PC-3 (cell line): ENCODE data around the gene JOSD1. TPM values are rescaled to one million over a fixed set of nuclear protein-coding genes. Genes with fewer than 3 reads are reported as not detected.

ENCODE experiments used
- ATAC-seq: fragments of 200-7000 bp; cut with Tn5 transposase; 2 replicates; pipeline ENCODE4 v1.9.1; 2020; ENCODE audit warnings: mild to moderate bottlenecking, moderate library complexity
- BruUV-seq: library from RNA; stranded (reverse); fragments of 400-500 nt; replicated peaks from 2 replicates; lab custom pipeline; 2021; lab: Mats Ljungman, UMichigan
- CTCF ChIA-PET: fragments of 300-600 bp; sonication (Branson Sonifier 250); formaldehyde crosslinking; loops from one replicate; lab custom pipeline; 2022; ENCODE audit warnings: antibody characterized with exemption; lab: Charles Lee
- POLR2A ChIA-PET: fragments of 300-600 bp; sonication (Branson Sonifier 250); formaldehyde crosslinking; loops from one replicate; lab custom pipeline; 2022; ENCODE audit warnings: antibody characterized with exemption; ENCODE audit not compliant: unreplicated experiment; lab: Charles Lee
- DNase-seq: peaks from one replicate; pipeline ENCODE4 v3.0.0-alpha.2; 2015
- H2AFZ ChIP-seq: fragments of 300-600 bp; sonication (generic); 2 replicates; pipeline ENCODE4 v1.6.0; 2016; ENCODE audit warnings: antibody characterized with exemption, low read length
- H3F3A ChIP-seq: fragments of 300-600 bp; sonication (generic); one replicate; pipeline ENCODE4 v1.6.0; 2017; ENCODE audit warnings: antibody characterized with exemption, low read length, control low read depth, mild to moderate bottlenecking; ENCODE audit not compliant: unreplicated experiment
- H3K27ac ChIP-seq: fragments of 300-600 bp; sonication (generic); 2 replicates; pipeline ENCODE4 v1.5.1; 2016; ENCODE audit warnings: mild to moderate bottlenecking, low read length
- H3K27me3 ChIP-seq: fragments of 300-600 bp; sonication (generic); 2 replicates; pipeline ENCODE4 v1.6.1; 2016; ENCODE audit warnings: low read length, mixed read lengths
- H3K36me3 ChIP-seq: fragments of 300-600 bp; sonication (generic); 2 replicates; pipeline ENCODE4 v1.6.1; 2016; ENCODE audit warnings: low read depth, mixed run types, low read length, mixed read lengths
- H3K4me1 ChIP-seq: fragments of 300-600 bp; sonication (generic); 2 replicates; pipeline ENCODE4 v1.5.1; 2016; ENCODE audit warnings: low read length; ENCODE audit not compliant: insufficient read depth
- H3K4me2 ChIP-seq: fragments of 300-600 bp; sonication (generic); 2 replicates; pipeline ENCODE4 v1.6.0; 2016; ENCODE audit warnings: low read length
- H3K4me3 ChIP-seq: fragments of 300-600 bp; sonication (generic); 2 replicates; pipeline ENCODE4 v1.5.1; 2016; ENCODE audit warnings: mild to moderate bottlenecking, low read length, mixed read lengths
- H3K79me2 ChIP-seq: fragments of 300-600 bp; sonication (generic); 2 replicates; pipeline ENCODE4 v1.6.1; 2017; ENCODE audit warnings: low read length, mixed read lengths
- H3K9ac ChIP-seq: fragments of 300-600 bp; sonication (generic); 2 replicates; pipeline ENCODE4 v1.6.0; 2016; ENCODE audit warnings: mild to moderate bottlenecking, low read length
- H3K9me2 ChIP-seq: fragments of 300-600 bp; sonication (generic); replicated peaks from 2 replicates; pipeline ENCODE4 v1.6.1; 2016; ENCODE audit warnings: mixed run types, low read length, mixed read lengths
- H3K9me3 ChIP-seq: fragments of 300-600 bp; sonication (generic); 2 replicates; pipeline ENCODE4 v1.6.1; 2016; ENCODE audit warnings: low read length, mixed read lengths
- H4K20me1 ChIP-seq: fragments of 300-600 bp; sonication (generic); 2 replicates; pipeline ENCODE4 v1.6.1; 2016; ENCODE audit warnings: low read length, mixed read lengths
- EZH2 ChIP-seq: fragments of 300-600 bp; sonication (generic); IDR thresholded peaks from one replicate; pipeline ENCODE4 v1.6.1; 2017; ENCODE audit warnings: antibody characterized with exemption, mild to moderate bottlenecking, low read length; ENCODE audit not compliant: unreplicated experiment
- EZH2phosphoT487 ChIP-seq: fragments of 300-600 bp; sonication (generic); IDR thresholded peaks from 2 replicates; pipeline ENCODE4 v1.6.1; 2018; ENCODE audit warnings: mild to moderate bottlenecking, antibody characterized with exemption, low read length, borderline replicate concordance
- intact Hi-C: fragments of 100-400 bp; cut with micrococcal nuclease; formaldehyde crosslinking; loops from 2 replicates; pipeline ENCODE4 v1.9.0; 2023
- total RNA-seq: library from RNA; depleted of rRNA; stranded (reverse); fragments of >200 nt; gene quantifications from 2 replicates; pipeline ENCODE4 v1.2.3, GENCODE V29; 2014
- TF ChIP-seq, protein P1 (sequence below): fragments of 300-600 bp; sonication (generic); conservative IDR thresholded peaks from 2 replicates; pipeline ENCODE4 v1.5.1; 2017; ENCODE audit warnings: antibody characterized with exemption, low read depth, mild to moderate bottlenecking, low read length

The JOSD1 gene
- total RNA-seq, 1 experiment from 2014 or later: 40.3 TPM

DNA sequence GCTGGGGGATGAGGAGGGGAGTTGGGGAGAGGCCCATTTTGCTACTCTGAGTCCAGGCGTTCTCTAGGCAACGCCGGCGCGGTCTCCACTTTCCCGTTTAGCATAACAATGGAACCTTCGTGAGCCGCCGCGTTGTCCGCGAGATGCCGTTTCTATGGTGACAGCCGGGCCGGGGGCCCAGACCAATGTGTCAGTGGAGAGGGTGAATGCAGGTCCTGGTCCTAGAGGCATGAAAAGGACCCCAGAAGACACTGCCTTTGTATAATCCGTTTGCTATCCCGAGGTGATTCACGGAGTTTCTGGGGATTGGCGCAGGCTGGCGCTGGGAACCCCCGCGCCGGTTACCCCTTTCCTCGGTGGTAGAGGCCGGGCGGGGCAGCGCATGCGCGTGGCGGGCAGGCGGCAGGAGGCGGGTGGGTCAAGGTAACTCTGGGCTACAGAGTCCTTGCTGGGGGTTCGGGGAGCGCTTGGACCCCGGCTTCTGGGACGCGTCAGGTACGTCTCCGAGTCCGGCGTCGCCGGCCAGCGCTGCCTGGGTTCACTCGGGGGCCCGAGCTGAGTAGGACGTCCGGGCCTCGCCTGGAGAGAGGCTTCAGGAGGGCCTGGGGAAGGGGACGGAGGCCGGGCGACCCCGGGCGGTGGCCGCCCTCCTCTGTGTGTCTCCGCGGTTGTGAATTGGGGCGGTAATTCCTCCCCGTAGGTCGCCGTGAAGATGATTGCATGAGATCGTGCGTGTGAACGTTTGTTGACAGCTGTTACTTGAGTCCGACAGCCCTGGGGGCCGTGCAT lies 44.3 kb downstream of the JOSD1 start, which contains the start of the genes CBY1 and FAM227A:
TSS of gene CBY1 (plus strand) at position 383 of the 789 bp plus-strand sequence. CDS start 11,417 bp downstream, outside the sequence.
TSS of gene FAM227A (minus strand) at position 137 of the 789 bp plus-strand sequence. CDS start 6,224 bp downstream, outside the sequence.
- H3K4me1 ChIP-seq: 0 out of 2 replicates have a peak, but pooled peaks cover 3% of the 10 kb centered on the region
- peak within 1 kb of the TSS; percentile 97 for H3K4me3 ChIP-seq
- intact Hi-C loops: no loop called here
- POLR2A ChIA-PET: no interaction called here
- H3K27me3 ChIP-seq: no peaks in the 10 kb centered on the region
- peak within 1 kb of the TSS; percentile 90 for H3K27ac ChIP-seq
- ATAC-seq (peak; percentile 89), DNase-seq (peak; percentile 80)
- peak within 1 kb of the TSS; percentile 98 for H3K9ac ChIP-seq
- peak within 1 kb of the TSS; percentile 86 for H3K4me2 ChIP-seq
- H3K9me2 ChIP-seq: no peaks in the 10 kb centered on the region
- peaks cover 12% of the 10 kb centered on the region for H3K79me2 ChIP-seq
- H3F3A ChIP-seq: no peaks in the 10 kb centered on the region
- TF ChIP-seq, protein P1, sequence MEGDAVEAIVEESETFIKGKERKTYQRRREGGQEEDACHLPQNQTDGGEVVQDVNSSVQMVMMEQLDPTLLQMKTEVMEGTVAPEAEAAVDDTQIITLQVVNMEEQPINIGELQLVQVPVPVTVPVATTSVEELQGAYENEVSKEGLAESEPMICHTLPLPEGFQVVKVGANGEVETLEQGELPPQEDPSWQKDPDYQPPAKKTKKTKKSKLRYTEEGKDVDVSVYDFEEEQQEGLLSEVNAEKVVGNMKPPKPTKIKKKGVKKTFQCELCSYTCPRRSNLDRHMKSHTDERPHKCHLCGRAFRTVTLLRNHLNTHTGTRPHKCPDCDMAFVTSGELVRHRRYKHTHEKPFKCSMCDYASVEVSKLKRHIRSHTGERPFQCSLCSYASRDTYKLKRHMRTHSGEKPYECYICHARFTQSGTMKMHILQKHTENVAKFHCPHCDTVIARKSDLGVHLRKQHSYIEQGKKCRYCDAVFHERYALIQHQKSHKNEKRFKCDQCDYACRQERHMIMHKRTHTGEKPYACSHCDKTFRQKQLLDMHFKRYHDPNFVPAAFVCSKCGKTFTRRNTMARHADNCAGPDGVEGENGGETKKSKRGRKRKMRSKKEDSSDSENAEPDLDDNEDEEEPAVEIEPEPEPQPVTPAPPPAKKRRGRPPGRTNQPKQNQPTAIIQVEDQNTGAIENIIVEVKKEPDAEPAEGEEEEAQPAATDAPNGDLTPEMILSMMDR: no peak
- TF ChIP-seq EZH2 (no peak), EZH2phosphoT487 (no peak)
- CTCF ChIA-PET: no interaction called here
- H3K36me3 ChIP-seq: no peaks in the 10 kb centered on the region
- H2AFZ ChIP-seq: peak within 1 kb of the TSS; percentile 99
- no peaks in the 10 kb centered on the region for H4K20me1 ChIP-seq
- BruUV-seq: TSS peak; percentile 79
- no peaks in the 10 kb centered on the region for H3K9me3 ChIP-seq

DNA sequence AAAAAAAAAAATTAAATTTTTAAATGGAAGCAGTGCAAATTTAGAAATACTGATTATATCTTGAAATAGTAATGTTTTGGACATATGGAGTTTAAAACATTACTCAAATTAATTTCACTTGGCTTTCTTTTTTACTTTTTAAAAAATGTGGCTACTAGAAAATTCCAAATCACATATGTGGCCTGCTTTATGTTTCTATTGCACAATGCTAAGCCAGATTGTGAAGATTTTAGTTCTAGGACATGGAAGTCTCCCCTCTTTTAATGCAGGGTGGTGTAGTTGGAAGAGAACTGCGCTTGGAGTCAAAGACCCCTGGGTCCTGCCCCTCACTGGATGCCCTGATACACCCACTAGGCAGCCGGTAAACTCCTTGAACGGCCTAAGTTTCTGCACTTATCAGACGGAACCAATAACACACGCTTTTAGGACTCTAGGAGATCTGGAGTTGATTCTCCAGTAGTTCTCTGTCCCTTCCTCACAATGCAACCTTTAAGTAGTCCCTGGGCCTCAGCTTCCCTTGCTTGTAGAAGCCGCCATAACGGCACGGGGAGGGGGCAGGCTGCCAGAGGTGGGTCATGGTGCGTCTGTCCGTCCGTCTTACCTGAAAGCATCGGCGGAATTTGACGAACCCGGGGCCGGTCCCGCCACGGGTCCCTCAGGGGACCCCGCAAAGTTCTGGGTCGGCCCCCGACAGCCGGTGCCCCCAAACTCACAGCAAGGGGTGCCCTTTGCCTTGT lies 45.1 kb downstream of the JOSD1 start:
- Histone ChIP-seq H4K20me1 (no peaks in the 10 kb centered on the region), H3K27ac (peak overlapping the region; percentile 90), H3F3A (no peaks in the 10 kb centered on the region), H3K4me3 (peak overlapping the region; percentile 97), H3K9ac (peak overlapping the region; percentile 98), H3K27me3 (no peaks in the 10 kb centered on the region), H3K4me2 (peak overlapping the region; percentile 86), H3K9me2 (no peaks in the 10 kb centered on the region), H3K4me1 (0 out of 2 replicates have a peak, but pooled peaks cover 4% of the 10 kb centered on the region), H3K36me3 (no peaks in the 10 kb centered on the region), H3K79me2 (peaks cover 12% of the 10 kb centered on the region), H3K9me3 (no peaks in the 10 kb centered on the region), H2AFZ (peak overlapping the region; percentile 99)
- DNase-seq (peak; percentile 15), ATAC-seq (peak; percentile 10)
- ChIA-PET CTCF (no interaction called here), POLR2A (no interaction called here)
- intact Hi-C loops: no loop called here
- BruUV-seq: TSS peak; percentile 89
- TF ChIP-seq EZH2phosphoT487 (no peak), EZH2 (no peak)
- TF ChIP-seq, protein P1: no peak
